Activated T-cell treated with anti-CD3 and anti-CD28 coated beads for 4 hours (primary cell): Measurements from ENCODE around the gene KIF21A.

ENCODE experiments used
- DNase-seq: peaks from one replicate; pipeline ENCODE4 v3.0.0-alpha.2; 2020

KIF21A gene

DNA sequence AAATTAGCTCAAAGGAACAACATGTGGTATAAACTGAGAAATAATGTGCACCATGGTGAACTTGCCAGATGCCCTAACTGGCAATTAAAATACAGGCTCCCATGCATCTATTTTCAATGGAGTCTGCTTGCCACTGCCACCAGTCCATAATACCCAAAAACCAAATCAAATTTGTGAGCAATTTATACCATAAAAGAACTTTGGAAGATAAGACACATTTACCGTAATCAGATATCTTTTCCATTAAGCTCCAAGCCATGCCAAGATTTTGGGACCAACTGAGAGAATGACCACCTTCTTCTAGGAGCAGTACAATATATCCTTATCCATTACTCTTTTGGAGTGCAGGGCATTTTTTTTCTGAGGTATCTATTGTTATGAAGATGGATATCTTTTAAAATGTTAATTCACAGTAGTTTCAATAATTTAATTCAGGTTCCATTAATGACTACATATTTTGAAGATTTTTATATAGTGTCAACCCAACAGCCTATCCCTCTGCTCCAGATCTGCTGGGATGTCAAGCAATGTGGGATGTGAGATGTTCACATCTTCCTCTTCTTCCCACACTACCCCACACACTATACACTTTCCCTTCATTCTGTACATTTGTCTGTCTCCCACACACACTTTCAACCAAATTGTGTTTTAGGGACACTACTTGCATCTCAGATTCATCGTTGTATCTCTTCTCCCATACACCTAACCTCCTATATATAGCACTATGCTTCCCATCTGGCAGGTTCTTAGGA lies 53.3 kb downstream of the KIF21A start:
- no peak for DNase-seq

- no peak for DNase-seq
Observed at GRCh38 chr12:39386335-39386734, 56.6 kb downstream of the KIF21A start.

DNA sequence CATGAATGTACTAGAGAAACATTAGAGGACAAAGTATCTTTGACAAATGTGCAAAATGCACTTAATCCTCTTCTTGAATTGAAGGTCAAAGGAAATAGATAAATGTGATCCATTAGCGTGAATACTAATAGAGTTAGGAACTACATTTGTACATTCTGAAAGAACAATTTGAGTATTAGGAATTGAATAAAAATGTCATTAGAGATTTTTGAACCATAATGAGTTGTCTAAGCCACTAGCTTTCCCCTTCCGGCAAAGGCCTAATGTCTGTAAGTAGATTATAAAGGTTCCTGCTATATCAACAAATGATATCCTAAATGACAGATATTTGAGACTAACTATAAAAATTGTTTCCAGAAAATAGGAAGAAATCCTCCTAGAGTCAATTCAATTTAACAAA lies 59.8 kb downstream of the KIF21A start:
- DNase-seq, result no peak

- no peak for DNase-seq
Observed at GRCh38 chr12:39380090-39380489, 62.8 kb downstream of the KIF21A start.

GRCh38 chr12:39378341-39378740 lies 64.6 kb downstream of the KIF21A start:
- no peak for DNase-seq

GRCh38 chr12:39375206-39375808 lies 67.6 kb downstream of the KIF21A start:
- DNase-seq, result no peak

GRCh38 chr12:39372929-39373328 lies 70.0 kb downstream of the KIF21A start:
- no peak for DNase-seq

- no peak for DNase-seq
Observed at GRCh38 chr12:39372204-39372925, 70.6 kb downstream of the KIF21A start.

DNA sequence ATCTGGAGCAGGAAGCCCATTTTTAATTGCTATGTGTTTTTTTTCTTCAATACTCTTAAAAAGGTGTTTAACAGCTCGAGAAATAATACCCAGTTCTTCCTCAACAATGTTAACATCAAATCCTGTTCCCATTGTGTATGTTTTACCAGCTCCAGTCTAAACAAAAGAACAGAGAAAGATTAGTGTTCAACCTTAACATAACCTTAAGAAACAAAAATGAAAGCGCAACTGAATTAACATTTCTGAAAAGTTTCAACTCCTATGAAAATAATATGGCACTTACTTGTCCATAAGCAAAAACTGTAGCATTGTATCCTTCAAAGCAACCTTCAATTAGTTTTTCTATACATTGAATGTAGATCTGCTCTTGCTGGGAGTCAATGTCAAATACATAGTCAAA lies 73.2 kb downstream of the KIF21A start:
- DNase-seq, result no peak

DNA sequence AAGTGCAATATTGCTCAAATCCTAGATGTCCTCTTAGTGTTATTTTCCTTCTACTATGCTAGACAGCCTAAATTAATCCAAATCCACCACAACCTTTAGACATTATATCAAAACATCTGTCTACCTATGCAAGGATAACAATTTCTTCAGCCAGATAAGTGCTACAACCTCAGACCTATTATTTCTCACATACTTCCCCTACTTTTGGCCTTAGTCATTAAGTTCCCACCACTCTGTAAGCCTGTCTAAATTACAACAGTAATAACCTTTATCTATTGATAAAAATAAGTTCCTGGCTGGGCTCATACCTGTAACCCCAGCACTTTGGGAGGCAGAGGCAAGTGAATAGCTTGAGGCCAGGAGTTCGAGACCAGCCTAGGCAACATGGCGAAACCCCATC lies 74.0 kb downstream of the KIF21A start:
- DNase-seq, result no peak

DNA sequence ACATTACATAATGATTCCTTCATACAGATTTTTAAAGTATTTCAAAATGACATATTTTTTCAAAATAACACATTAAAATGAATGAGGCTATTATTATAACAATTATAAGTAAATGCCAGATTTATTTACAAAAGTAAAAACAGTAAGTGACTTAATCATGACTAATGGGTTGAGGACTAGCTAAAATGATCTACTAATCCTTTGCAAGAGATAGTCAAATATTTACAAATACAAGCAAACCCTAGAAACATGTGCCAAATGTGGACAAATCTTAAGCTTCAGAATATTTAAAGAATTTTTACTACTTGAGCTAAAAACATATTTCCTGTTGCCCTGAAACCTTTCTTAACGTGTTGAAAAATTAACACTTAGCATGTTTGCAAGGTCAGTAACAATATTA lies 74.8 kb downstream of the KIF21A start:
- no peak for DNase-seq

GRCh38 chr12:39367494-39367893 lies 75.4 kb downstream of the KIF21A start:
- DNase-seq, result no peak

DNA sequence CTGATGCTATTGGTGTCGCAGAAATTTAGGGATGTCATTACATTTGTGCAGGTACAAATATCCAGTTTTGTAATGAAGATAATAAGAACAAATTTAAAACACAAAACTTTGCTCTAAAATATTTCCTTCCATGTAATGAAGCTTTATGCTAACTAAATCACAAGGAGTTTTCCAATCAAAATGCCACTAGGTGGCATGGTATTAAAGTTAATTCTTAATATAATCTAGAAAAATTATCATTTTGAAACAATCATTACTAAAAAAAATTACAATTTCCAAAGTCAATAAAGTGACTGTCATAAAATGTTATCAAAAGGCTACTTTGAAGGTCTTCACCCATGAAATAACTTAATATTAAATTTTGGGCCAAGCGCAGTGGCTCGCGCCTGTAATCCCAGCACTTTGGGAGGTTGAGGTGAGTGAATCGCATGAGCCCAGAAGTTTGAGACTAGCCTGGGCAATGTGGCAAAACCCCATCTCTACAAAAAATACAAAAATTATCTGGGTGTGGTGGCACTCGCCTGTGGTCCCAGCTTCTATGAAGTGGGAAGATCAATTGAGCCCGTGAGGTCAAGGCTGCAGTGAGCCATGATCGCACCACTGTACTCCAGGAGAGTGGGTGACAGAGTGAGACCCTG lies 77.4 kb downstream of the KIF21A start:
- no peak for DNase-seq

DNA sequence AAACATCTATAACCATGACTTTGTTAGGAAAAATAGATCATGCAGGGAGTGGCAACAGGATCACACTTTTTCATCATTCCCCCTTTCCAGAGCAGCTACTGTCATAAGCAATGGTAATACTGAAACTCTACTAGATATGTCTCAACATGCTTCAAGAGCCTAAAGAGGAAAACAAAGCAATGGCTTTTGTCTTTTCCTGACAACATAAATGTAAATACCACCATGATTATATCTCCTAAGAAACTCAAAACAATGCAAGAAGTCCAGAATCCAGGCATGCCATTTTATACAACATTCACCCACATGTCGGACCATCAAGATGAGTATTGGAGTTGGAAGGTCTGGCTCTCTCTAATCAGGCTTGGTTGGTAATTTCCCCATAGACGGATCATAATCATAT lies 78.7 kb downstream of the KIF21A start:
- DNase-seq, result no peak

GRCh38 chr12:39359645-39360044 lies 83.3 kb downstream of the KIF21A start:
- no peak for DNase-seq

DNA sequence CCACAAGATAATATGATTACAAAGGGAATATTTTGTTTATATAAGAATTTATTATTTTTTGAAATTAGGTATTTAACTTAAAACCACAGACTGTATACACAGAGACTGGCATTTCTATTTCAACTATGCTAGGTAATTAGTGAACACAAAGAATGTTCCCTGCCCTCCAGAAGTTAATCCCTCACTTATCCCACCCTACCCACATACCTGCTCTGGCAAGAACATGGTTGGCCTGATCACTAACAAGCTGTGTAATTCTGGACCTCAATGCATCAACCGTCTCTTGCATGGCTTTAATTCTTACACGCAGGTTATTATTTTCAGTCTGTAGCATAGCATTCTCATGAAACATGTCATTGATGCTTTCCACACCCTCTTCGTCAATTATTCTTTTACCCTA lies 85.9 kb downstream of the KIF21A start:
- DNase-seq, result no peak

- DNase-seq, result no peak
Observed at GRCh38 chr12:39355841-39356240, 87.1 kb downstream of the KIF21A start.

- no peak for DNase-seq
Observed at GRCh38 chr12:39354955-39355354, 88.0 kb downstream of the KIF21A start.

DNA sequence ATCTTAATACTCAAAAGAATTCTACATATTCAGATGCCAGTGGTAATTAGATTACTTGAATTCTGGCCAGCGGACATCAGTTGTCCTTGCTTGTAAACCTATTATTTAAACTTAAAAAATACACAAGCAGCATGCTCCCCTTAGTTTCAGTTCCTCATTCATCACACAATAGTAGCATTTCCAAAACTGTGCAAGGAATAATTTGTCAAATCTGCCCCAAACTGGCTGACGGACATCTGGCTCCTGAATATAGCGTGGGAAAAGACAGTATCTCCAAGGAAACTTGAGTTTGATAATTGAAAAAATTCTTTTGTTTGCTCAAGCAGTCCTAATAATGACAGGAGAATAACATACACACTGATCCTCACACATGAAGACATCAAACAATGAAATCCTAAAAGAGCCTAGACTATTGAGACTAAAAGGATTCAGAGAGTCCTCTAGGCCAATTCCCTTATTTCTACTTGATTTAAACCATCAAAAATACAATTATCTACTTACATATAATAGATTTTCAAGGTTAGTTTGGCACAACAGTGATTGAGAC lies 90.4 kb downstream of the KIF21A start:
- DNase-seq, result no peak

DNA sequence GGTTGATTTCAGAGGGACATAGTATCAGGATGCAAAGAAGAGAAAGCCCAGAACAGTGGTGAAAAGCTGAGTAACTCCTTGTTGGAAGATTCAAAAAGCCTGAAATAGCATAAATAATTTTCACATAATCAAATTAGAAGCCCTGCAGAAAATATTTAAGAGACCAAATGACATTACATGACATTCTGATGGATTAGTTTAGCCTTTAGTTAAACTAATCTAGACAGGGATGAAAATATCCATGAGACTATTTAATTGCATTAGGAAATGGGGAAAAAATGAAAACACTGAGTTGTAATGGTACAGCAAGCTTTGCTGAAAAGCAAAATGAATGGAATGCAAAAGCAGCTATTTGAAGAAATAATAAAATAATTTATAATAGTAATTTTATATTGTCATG lies 91.8 kb downstream of the KIF21A start:
- DNase-seq, result no peak

DNA sequence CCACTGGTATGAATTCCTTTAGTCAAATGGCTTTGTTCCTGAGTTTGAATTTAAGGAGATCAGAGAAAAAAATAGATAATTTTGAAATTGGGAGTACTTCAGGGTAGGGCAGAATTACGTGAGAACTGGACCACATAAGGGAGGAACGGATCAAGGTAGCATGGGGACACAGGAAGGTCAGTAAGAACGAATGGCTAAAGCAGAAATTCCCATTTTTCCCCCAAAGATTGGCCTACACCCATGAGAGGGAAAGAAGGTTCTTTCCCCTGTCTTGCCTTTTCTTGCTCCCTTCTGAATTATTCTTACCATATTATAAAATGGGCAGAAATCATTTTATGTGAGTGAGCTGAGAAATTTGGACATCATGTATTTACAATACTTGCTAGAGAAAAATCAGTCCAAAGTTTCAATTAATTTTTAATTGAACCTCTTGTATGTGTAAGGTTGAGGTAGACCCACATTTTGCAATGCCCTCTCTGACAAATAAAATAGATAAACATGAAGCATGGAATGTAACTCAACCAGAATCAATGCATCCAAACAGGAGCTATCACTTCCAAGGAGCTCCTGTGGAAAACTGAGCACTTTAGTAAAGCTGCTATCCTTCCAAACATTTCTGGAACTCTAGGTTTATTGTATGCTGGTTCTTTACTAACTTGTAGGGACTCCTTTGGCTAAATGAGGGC lies 93.8 kb downstream of the KIF21A start:
- DNase-seq, result no peak

GRCh38 chr12:39348523-39348922 lies 94.4 kb downstream of the KIF21A start:
- DNase-seq, result no peak

DNA sequence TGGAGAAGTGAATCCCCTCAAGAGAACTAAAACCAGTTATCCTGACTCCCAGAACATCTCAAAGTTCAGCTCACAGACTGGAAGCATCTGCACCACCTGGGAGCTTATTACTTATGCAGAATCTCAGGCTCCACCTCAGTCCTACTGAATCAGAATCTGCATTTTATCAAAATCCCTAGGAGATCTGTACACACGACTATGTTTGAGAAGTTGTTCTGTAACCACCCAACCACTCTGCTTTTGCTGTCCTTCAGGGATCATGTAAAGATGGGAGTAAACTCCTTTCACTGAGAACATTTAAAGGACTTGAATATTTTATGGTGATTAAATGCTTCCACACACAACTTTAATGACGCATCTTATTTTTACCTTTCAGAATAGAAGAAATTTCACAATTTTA lies 98.0 kb downstream of the KIF21A start:
- no peak for DNase-seq
